Sigmoid colon (tissue), 7 donors: ENCODE results near the gene PPP4R3B. TPM values are rescaled to one million over a fixed set of nuclear protein-coding genes. Genes with fewer than 3 reads are reported as not detected.

Experiments
- DNase-seq: peaks from one replicate; pipeline ENCODE4 v3.0.0-alpha.2; 2019
- H3K27ac ChIP-seq, 4 donors: fragments of 200-600 bp; sonication (generic); one replicate each; pipeline ENCODE4 v1.5.1; 2016 to 2019; ENCODE audit warnings: mild to moderate bottlenecking in 1 of 4
- H3K27me3 ChIP-seq, 3 donors: fragments of 200-600 bp; sonication (generic); one replicate each; pipeline ENCODE4 v1.5.1; 2019; ENCODE audit warnings: mild to moderate bottlenecking in 1 of 3
- H3K36me3 ChIP-seq, 4 donors: fragments of 200-600 bp; sonication (generic); one replicate each; pipeline ENCODE4 v1.5.1; 2016 to 2019
- H3K4me1 ChIP-seq, 4 donors: fragments of 200-600 bp; sonication (generic); one replicate each; pipeline ENCODE4 v1.5.1; 2017 to 2019
- H3K4me3 ChIP-seq, 4 donors: fragments of 200-600 bp; sonication (generic); one replicate each; pipeline ENCODE4 v1.5.1; 2017 to 2019; ENCODE audit warnings: mild to moderate bottlenecking in 2 of 4, moderate library complexity in 1 of 4
- H3K9me3 ChIP-seq, 4 donors: fragments of 200-600 bp in 3 of 4; sonication (generic) in 3 of 4; one replicate each; pipeline versions ENCODE4 v1.5.1 to v1.6.1; 2013 to 2019
- CTCF ChIP-seq, 4 experiments: fragments of 450-650 bp in 3 of 4; fragments of 200-600 bp in 1 of 4; IDR thresholded peaks; one replicate each; pipeline ENCODE4 v1.5.1; 2016 to 2019; ENCODE audit warnings: antibody characterized with exemption in 4 of 4, mild to moderate bottlenecking in 3 of 4, moderate library complexity in 2 of 4
- EP300 ChIP-seq, 4 donors: sonication (generic); formaldehyde crosslinking; IDR thresholded peaks; one replicate each; pipeline ENCODE4 v1.6.1; 2017; ENCODE audit warnings: antibody characterized with exemption in 4 of 4
- POLR2A ChIP-seq, 2 donors: fragments of 450-650 bp; IDR thresholded peaks; one replicate each; pipeline ENCODE4 v1.6.1; 2016; ENCODE audit warnings: antibody characterized with exemption in 2 of 2, mild to moderate bottlenecking in 2 of 2, moderate library complexity in 2 of 2
- POLR2AphosphoS5 ChIP-seq, 4 donors: sonication (generic); formaldehyde crosslinking; IDR thresholded peaks; one replicate each; pipeline ENCODE4 v1.6.1; 2017; ENCODE audit warnings: antibody characterized with exemption in 4 of 4
- WGBS, 2 donors: extraction: QIAGEN DNeasy Blood & Tissue Kit; methylation state at CpG; one replicate each; pipeline ENCODE4 v1.1.7; 2013; 5-methylcytosine and 5-hydroxymethylcytosine counted together
- intact Hi-C: fragments of 100-400 bp; cut with DNase I; formaldehyde crosslinking; loops from one replicate; pipeline ENCODE4 v1.15.1; 2023
- polyA plus RNA-seq, 3 donors: library from polyadenylated mRNA; stranded (reverse); fragments of 200-250 nt; gene quantifications; one replicate each; pipeline ENCODE4 v1.2.3, GENCODE V29; 2013
- total RNA-seq, 4 donors: library from RNA; depleted of rRNA; stranded (reverse); fragments of >200 nt; gene quantifications; one replicate each; pipeline ENCODE4 v1.1.0, GENCODE V29; 2016
- donor health status: healthy with polysubstance abuse.
- donor health status: Bipolar disorder and iron deficiency.
- donor health status: healthy.

The PPP4R3B gene
- total and polyA plus RNA-seq, 7 donors, result 29.4 to 88.5 (median 75.8) TPM

DNA sequence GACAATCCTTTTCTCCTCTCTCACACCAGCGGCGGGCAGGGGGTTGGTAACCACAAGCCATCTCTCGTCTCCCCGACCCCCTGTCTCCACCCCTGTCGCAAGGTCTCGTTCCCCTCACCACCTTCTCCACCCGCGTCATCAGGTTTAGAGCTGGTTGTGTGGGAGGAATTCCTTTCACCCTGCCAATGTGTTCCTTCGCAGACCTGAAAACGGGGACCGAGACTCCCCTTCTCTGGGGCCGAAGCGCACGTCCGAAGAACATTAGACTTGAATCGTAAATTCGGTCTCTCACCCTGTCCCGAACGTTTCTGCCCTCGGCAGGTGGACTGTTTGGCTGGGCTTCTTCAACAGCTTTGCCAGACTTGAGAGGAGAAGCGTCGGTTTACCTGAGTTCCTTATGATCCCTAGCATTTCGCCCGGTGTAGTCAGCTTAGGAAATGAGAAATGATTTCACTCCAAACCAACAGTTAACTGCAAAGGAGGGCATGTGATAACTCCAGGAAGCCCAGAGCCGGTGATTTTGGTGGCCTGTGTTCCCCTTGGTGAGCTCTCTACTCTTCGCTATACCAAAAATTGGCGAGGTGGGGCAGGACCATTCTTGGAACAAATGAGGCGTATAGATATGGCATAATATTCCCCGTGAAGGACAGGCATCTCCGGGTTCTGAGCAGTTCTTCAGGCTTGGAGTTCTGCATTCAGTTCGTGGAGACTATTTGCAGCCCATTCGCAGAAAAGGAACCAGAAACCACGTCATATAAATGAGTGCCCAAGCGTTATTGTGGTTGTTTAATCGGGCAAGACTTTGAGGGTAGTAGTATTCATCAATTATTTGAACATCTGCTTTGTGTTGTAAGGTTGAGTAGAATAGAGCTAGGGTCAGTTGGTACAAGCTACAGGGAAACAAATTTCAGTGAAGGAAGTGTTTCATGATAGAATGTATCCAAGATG is 97.2 kb downstream of the PPP4R3B start:
- TF ChIP-seq CTCF (IDR thresholded peaks at IDR 0.05) (no peak), POLR2A (IDR thresholded peaks at IDR 0.05) (no peak), EP300 (IDR thresholded peaks at IDR 0.05) (no peak), POLR2AphosphoS5 (IDR thresholded peaks at IDR 0.05) (no peak)
- intact Hi-C loops, result loop anchor here (2.0 kb wide), 1 partner anchor 99 kb away; no protein-coding TSS in a partner anchor
- 1 to 2% methylated on average over 35 of the region's 35 CpGs for WGBS, 2 donors
- H3K9me3 ChIP-seq, result no peaks in the 10 kb centered on the region
- H3K36me3 ChIP-seq, result peaks cover 0 to 26% (median 6%) of the 10 kb centered on the region in 4 donors
- H3K4me1 ChIP-seq, result peaks cover 0 to 11% (median 7%) of the 10 kb centered on the region in 4 donors
- DNase-seq, result no peak
- H3K27ac ChIP-seq, result peak overlapping the region; percentile 85 to 88 (median 87)
- no peaks in the 10 kb centered on the region for H3K27me3 ChIP-seq
- peak overlapping the region; percentile 55 to 79 (median 79) for H3K4me3 ChIP-seq

DNA sequence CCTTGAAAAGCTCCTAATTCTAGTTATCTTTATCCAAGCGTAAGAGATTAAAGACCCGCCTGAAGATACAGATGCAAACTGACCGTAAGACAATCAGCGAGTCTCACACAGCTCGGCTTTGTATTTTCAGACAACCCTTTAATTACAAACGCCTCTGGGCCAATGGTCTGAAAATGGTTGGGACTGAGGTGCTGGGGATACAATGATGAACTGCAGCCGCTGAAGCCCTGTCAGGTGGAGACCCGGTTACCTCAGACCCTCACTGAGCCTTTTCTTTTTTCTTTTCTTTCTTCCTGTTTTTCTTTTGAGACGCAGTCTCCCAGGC is 98.6 kb downstream of the PPP4R3B start:
- no peaks in the 10 kb centered on the region for H3K27me3 ChIP-seq
- TF ChIP-seq CTCF (IDR thresholded peaks at IDR 0.05), result no peak
- no peak for TF ChIP-seq EP300 (IDR thresholded peaks at IDR 0.05)
- H3K27ac ChIP-seq, result peak overlapping the region; percentile 85 to 88 (median 87)
- 34 to 35% methylated on average over 9 of the region's 9 CpGs for WGBS, 2 donors
- intact Hi-C loops, result loop anchor here (2.0 kb wide), 1 partner anchor 98 kb away; no protein-coding TSS in a partner anchor
- H3K9me3 ChIP-seq, result no peaks in the 10 kb centered on the region
- DNase-seq, result no peak
- H3K36me3 ChIP-seq, result peaks cover 0 to 12% (median 0%) of the 10 kb centered on the region in 4 donors
- H3K4me3 ChIP-seq, result peak overlapping the region; percentile 55 to 79 (median 79)
- peaks cover 0 to 11% (median 7%) of the 10 kb centered on the region in 4 donors for H3K4me1 ChIP-seq

GRCh38 chr2:55511508-55512124 is 105.8 kb downstream of the PPP4R3B start:
- no peaks in the 10 kb centered on the region for H3K27me3 ChIP-seq
- H3K9me3 ChIP-seq, result no peaks in the 10 kb centered on the region
- WGBS, 2 donors, result 35 to 49% methylated on average over 7 of the region's 7 CpGs
- intact Hi-C loops, result no loop called here
- TF ChIP-seq CTCF (IDR thresholded peaks at IDR 0.05) (peak in 1 of 4 experiments; percentile 8), POLR2AphosphoS5 (IDR thresholded peaks at IDR 0.05) (no peak)
- H3K27ac ChIP-seq, result no peak overlapping the region
- no peak overlapping the region for H3K4me3 ChIP-seq
- H3K36me3 ChIP-seq, result no peaks in the 10 kb centered on the region
- H3K4me1 ChIP-seq, result no peaks in the 10 kb centered on the region
- DNase-seq, result no peak

DNA sequence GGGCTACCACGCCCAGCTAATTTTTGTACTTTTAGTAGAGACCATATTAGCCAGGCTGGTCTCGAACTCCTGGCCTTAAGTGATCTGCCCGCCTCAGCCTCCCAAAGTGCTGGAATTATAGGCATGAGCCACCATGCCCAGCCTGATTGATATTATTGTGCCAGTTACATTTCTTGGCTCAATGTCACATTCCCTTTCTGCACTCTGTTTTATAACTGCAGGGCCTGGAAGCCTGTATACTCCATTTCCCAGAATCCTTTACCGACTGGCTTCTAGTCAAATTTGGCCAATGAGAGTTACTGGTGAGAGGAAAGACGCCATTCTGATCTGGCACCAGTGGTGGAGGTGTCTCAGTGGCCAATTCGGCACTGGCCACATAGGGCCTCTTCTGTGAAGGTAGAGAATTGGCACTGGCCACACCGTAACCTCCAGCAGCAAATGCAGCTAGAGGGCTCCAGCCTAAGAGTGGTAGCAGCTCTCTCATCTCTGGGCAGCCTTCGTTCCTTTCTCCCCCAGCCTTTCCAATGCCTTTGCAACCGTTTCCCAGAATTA is 114.8 kb downstream of the PPP4R3B start:
- Histone ChIP-seq H3K4me3 (no peak overlapping the region), H3K9me3 (no peaks in the 10 kb centered on the region), H3K27me3 (no peaks in the 10 kb centered on the region), H3K36me3 (no peaks in the 10 kb centered on the region), H3K27ac (no peak overlapping the region), H3K4me1 (no peaks in the 10 kb centered on the region)
- WGBS, 2 donors, result 90% methylated on average over 9 of the region's 9 CpGs
- TF ChIP-seq CTCF (IDR thresholded peaks at IDR 0.05) (no peak), EP300 (IDR thresholded peaks at IDR 0.05) (no peak), POLR2A (IDR thresholded peaks at IDR 0.05) (no peak), POLR2AphosphoS5 (IDR thresholded peaks at IDR 0.05) (no peak)
- intact Hi-C loops, result no loop called here
- no peak for DNase-seq
